ENCODE results near the gene SIT1. TPM values are rescaled to one million over a fixed set of nuclear protein-coding genes. Genes with fewer than 3 reads are reported as not detected.

Gene SIT1
- total and polyA plus RNA-seq, 2 experiments from 2014 or later, result 13.2 to 14.7 TPM

DNA sequence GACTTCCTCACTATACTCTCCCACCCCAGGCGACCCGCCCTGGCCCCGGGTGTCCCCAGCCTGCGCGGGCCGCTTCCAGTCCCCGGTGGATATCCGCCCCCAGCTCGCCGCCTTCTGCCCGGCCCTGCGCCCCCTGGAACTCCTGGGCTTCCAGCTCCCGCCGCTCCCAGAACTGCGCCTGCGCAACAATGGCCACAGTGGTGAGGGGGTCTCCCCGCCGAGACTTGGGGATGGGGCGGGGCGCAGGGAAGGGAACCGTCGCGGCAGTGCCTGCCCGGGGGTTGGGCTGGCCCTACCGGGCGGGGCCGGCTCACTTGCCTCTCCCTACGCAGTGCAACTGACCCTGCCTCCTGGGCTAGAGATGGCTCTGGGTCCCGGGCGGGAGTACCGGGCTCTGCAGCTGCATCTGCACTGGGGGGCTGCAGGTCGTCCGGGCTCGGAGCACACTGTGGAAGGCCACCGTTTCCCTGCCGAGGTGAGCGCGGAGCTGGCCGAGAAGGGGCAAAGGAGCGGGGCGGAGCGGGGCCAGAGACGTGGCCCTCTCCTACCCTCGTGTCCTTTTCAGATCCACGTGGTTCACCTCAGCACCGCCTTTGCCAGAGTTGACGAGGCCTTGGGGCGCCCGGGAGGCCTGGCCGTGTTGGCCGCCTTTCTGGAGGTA is 25.1 kb upstream of the SIT1 start:
- Histone ChIP-seq H3K36me3 (ENCODE audit: insufficient read depth) (no peaks in the 10 kb centered on the region), H3K79me2 (replicated peaks; ENCODE audit: insufficient read depth) (no peaks in the 10 kb centered on the region), H4K20me1 (replicated peaks; ENCODE audit: insufficient read depth) (no peaks in the 10 kb centered on the region), H3K4me1 (ENCODE audit: insufficient read depth) (peaks cover 11% of the 10 kb centered on the region; the same call in 1 of the 2 replicates), H3K27ac (ENCODE audit: low read depth) (no peak overlapping the region), H3F3A (replicated peaks; ENCODE audit: low read depth) (0 out of 2 replicates have a peak, but pooled peaks cover 11% of the 10 kb centered on the region), H2AFZ (peak overlapping the region; percentile 98), H3K4me3 (peak overlapping the region; percentile 74), H3K27me3 (ENCODE audit: insufficient read depth) (peaks cover 20% of the 10 kb centered on the region), H3K4me2 (peak overlapping the region; percentile 77), H3K9me2 (ENCODE audit: insufficient read depth) (no peaks in the 10 kb centered on the region)
- TF ChIP-seq, protein P1, sequence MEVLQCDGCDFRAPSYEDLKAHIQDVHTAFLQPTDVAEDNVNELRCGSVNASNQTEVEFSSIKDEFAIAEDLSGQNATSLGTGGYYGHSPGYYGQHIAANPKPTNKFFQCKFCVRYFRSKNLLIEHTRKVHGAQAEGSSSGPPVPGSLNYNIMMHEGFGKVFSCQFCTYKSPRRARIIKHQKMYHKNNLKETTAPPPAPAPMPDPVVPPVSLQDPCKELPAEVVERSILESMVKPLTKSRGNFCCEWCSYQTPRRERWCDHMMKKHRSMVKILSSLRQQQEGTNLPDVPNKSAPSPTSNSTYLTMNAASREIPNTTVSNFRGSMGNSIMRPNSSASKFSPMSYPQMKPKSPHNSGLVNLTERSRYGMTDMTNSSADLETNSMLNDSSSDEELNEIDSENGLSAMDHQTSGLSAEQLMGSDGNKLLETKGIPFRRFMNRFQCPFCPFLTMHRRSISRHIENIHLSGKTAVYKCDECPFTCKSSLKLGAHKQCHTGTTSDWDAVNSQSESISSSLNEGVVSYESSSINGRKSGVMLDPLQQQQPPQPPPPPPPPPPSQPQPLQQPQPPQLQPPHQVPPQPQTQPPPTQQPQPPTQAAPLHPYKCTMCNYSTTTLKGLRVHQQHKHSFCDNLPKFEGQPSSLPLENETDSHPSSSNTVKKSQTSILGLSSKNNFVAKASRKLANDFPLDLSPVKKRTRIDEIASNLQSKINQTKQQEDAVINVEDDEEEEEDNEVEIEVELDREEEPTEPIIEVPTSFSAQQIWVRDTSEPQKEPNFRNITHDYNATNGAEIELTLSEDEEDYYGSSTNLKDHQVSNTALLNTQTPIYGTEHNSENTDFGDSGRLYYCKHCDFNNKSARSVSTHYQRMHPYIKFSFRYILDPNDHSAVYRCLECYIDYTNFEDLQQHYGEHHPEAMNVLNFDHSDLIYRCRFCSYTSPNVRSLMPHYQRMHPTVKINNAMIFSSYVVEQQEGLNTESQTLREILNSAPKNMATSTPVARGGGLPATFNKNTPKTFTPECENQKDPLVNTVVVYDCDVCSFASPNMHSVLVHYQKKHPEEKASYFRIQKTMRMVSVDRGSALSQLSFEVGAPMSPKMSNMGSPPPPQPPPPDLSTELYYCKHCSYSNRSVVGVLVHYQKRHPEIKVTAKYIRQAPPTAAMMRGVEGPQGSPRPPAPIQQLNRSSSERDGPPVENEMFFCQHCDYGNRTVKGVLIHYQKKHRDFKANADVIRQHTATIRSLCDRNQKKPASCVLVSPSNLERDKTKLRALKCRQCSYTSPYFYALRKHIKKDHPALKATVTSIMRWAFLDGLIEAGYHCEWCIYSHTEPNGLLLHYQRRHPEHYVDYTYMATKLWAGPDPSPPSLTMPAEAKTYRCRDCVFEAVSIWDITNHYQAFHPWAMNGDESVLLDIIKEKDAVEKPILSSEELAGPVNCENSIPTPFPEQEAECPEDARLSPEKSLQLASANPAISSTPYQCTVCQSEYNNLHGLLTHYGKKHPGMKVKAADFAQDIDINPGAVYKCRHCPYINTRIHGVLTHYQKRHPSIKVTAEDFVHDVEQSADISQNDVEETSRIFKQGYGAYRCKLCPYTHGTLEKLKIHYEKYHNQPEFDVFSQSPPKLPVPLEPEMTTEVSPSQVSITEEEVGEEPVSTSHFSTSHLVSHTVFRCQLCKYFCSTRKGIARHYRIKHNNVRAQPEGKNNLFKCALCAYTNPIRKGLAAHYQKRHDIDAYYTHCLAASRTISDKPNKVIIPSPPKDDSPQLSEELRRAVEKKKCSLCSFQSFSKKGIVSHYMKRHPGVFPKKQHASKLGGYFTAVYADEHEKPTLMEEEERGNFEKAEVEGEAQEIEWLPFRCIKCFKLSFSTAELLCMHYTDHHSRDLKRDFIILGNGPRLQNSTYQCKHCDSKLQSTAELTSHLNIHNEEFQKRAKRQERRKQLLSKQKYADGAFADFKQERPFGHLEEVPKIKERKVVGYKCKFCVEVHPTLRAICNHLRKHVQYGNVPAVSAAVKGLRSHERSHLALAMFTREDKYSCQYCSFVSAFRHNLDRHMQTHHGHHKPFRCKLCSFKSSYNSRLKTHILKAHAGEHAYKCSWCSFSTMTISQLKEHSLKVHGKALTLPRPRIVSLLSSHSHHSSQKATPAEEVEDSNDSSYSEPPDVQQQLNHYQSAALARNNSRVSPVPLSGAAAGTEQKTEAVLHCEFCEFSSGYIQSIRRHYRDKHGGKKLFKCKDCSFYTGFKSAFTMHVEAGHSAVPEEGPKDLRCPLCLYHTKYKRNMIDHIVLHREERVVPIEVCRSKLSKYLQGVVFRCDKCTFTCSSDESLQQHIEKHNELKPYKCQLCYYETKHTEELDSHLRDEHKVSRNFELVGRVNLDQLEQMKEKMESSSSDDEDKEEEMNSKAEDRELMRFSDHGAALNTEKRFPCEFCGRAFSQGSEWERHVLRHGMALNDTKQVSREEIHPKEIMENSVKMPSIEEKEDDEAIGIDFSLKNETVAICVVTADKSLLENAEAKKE (CRISPR knock-in tag; IDR thresholded peaks at IDR 0.05), result no peak
- TF ChIP-seq STAT1 (IDR thresholded peaks at IDR 0.05; ENCODE audit: unreplicated experiment), result no peak
- no peak for TF ChIP-seq CREB1 (CRISPR knock-in tag; IDR thresholded peaks at IDR 0.05; ENCODE audit: low read depth)
- TF ChIP-seq POLR2AphosphoS5 (IDR thresholded peaks at IDR 0.05; ENCODE audit: low read depth), result peak; percentile 82
- no peak for TF ChIP-seq ZNF114 (CRISPR knock-in tag; IDR thresholded peaks at IDR 0.05)
- TF ChIP-seq EZH2 (IDR thresholded peaks at IDR 0.05; ENCODE audit: low read depth, unreplicated experiment), result no peak
- TF ChIP-seq, protein P2, sequence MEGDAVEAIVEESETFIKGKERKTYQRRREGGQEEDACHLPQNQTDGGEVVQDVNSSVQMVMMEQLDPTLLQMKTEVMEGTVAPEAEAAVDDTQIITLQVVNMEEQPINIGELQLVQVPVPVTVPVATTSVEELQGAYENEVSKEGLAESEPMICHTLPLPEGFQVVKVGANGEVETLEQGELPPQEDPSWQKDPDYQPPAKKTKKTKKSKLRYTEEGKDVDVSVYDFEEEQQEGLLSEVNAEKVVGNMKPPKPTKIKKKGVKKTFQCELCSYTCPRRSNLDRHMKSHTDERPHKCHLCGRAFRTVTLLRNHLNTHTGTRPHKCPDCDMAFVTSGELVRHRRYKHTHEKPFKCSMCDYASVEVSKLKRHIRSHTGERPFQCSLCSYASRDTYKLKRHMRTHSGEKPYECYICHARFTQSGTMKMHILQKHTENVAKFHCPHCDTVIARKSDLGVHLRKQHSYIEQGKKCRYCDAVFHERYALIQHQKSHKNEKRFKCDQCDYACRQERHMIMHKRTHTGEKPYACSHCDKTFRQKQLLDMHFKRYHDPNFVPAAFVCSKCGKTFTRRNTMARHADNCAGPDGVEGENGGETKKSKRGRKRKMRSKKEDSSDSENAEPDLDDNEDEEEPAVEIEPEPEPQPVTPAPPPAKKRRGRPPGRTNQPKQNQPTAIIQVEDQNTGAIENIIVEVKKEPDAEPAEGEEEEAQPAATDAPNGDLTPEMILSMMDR (conservative IDR thresholded peaks at IDR 0.05; ENCODE audit: low read depth in 2 of 2), result peak in 1 of 2 experiments; percentile 40; a peak in 2 of 4 replicates
- TF ChIP-seq EZH2phosphoT487 (IDR thresholded peaks at IDR 0.05; ENCODE audit: unreplicated experiment), result no peak
- TF ChIP-seq NANOG (IDR thresholded peaks at IDR 0.05; ENCODE audit: borderline replicate concordance), result no peak
- peak; percentile 69 for TF ChIP-seq ZNF331 (CRISPR knock-in tag; IDR thresholded peaks at IDR 0.05; ENCODE audit: low read depth)
- TF ChIP-seq, protein P3, sequence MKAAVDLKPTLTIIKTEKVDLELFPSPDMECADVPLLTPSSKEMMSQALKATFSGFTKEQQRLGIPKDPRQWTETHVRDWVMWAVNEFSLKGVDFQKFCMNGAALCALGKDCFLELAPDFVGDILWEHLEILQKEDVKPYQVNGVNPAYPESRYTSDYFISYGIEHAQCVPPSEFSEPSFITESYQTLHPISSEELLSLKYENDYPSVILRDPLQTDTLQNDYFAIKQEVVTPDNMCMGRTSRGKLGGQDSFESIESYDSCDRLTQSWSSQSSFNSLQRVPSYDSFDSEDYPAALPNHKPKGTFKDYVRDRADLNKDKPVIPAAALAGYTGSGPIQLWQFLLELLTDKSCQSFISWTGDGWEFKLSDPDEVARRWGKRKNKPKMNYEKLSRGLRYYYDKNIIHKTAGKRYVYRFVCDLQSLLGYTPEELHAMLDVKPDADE (IDR thresholded peaks at IDR 0.05), result no peak
- DNase-seq (ENCODE audit: low spot score), result peak; percentile 96
- peak overlapping the region; percentile 78 for H3K4me3 Mint-ChIP-seq
- H3K27me3 Mint-ChIP-seq (ENCODE audit: insufficient read depth, low read depth, poor library complexity), result peaks cover 25% of the 10 kb centered on the region
- H3K9me3 Mint-ChIP-seq, result no peaks in the 10 kb centered on the region
- peaks cover 21% of the 10 kb centered on the region for H3K4me1 Mint-ChIP-seq
- ATAC-seq, result peak; percentile 86
- H3K36me3 Mint-ChIP-seq (ENCODE audit: low read depth), result no peaks in the 10 kb centered on the region
- H3K27ac Mint-ChIP-seq, result no peak overlapping the region

Data from GM23338 (cell line).